ENCODE data around the gene C17orf78.
A peak's percentile ranks its signal among the peaks of the same experiment; 100 is the strongest.
"Not testable (repeated sequence)": the region's sequence is repeated elsewhere in the genome, so short reads cannot be mapped to it uniquely, and the experiment has no call there.

The C17orf78 gene

GRCh38 chr17:37386462-37386861, 10.7 kb downstream of the C17orf78 start:
- DNase-seq (ENCODE audit: low read depth in 2 of 2), result no peak

GRCh38 chr17:37388266-37388665, 12.5 kb downstream of the C17orf78 start:
- DNase-seq (ENCODE audit: low read depth in 2 of 2), result no peak

- no peak for DNase-seq (ENCODE audit: low read depth in 2 of 2)
These were observed 13.4 kb downstream of the C17orf78 start for GRCh38 chr17:37389160-37389559.

DNA sequence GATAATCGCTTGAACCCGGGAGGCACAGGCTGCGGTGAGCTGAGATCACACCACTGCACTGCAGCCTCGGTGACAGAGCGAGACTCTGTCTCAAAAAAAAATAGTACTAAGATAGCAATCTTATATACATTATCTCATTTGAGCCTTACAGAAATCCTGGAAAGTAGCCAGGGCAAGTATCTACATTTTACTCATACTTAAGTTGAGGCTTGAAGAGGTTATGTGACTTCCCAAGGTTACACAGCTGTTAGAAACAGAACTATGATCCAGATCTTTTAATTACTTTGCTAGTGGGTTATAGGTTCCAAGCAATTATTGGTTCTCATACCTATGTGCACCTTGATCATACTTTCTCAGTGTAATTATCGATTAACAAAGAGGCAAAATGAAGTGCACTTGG, 15.4 kb downstream of the C17orf78 start:
- no peak for DNase-seq (ENCODE audit: low read depth in 2 of 2)

DNA sequence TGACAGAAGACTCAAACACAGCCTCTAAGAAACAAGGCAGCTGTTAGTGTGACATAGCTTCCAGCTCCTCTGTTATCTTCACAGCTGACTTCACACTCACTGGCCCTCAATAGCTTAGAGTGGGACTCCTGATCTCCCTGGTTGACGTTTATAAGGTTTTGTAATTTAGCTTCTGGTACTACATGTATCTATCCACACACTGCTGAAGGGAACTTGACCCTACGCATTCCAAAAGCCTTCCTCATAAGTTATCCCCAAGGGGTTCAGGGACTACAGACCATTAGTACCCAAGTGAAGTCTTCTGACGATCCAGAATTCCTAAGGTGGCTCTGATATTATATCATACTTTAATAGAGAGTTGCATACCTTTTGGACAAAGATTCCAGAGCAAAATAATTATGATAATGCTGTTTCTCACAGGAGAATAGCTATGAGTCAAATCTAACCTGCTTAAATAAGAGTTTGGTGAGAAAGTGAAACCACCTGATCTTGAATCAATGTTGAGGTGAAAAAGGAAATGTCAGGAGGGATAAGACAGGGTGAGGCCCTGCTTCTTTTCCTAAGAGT, 16.3 kb downstream of the C17orf78 start:
- no peak for DNase-seq (ENCODE audit: low read depth in 2 of 2)

GRCh38 chr17:37393352-37393751, 17.6 kb downstream of the C17orf78 start:
- DNase-seq (ENCODE audit: low read depth in 2 of 2), result no peak

- DNase-seq (ENCODE audit: low read depth in 2 of 2), result no peak
These were observed 23.5 kb downstream of the C17orf78 start for GRCh38 chr17:37399265-37399803.

- no peak for DNase-seq (ENCODE audit: low read depth in 2 of 2)
These were observed 24.7 kb downstream of the C17orf78 start for GRCh38 chr17:37400505-37400904.

DNA sequence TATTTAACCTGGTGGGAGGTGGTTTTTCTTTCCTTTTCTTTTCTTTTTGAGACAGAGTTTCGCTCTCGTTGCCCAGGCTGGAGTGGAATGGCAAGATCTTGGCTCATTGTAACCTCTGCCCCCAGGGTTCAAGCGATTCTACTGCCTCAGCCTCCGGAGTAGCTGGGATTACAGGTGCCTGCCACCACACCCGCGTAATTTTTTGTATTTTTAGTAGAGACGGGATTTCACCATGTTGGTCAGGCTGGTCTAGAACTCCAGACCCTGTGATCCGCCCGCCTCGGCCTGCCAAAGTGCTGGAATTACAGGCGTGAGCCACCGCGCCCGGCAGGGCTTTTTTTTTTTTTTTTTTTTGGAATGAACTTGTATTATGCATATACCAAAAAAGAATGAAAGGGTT, 29.7 kb downstream of the C17orf78 start:
- not testable (repeated sequence) for DNase-seq (ENCODE audit: low read depth in 2 of 2)

- no peak for DNase-seq (ENCODE audit: low read depth in 2 of 2)
These were observed 30.3 kb downstream of the C17orf78 start for GRCh38 chr17:37405955-37406634.

DNA sequence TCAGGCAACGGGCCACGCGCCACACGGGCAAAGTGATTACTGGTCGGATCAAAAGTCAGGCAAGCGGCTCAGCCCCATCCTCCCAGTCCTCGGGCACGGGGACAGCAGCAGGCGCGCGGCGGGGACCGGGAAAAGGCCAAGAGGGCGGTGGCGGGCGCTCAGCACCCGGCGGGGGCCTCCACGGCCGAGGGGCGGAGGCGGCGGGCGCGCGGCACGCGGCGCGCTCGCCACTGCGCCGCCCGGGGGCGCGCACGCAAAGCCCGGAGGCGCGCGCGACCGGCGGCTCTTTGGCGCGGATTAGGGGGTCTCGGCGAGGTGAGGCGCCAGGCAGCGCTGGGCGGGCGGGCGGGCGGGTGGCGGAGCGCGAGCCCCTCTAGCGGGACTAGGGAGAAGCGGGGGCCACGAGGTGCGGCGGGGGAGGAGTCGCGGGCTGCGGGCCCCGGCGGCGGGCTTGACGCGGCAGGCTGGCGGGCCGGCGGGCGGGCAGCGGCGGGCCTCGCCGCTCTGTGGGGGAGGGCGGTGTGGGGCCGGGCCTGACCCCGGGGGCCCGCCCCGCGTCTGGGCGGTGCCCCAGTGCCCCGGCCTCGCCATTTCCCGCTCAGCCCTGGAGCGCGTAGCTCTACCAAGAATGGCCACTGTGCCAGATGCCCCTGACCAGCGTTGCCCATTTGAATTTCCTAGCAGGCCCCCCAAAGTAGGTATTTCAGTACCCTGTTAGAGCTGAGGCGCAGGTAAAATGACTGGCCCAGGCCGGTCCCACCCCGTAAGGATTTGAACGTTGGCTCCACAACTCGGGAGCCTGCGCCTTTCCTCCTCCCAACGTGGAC, 31.1 kb downstream of the C17orf78 start, which contains the start of the genes ACACA and TADA2A:
Gene ACACA, minus strand, starts transcription at position 202 of the 827 bp plus-strand sequence. CDS start 537 bp downstream, outside the sequence.
Gene TADA2A, plus strand, starts transcription at position 252 of the 827 bp plus-strand sequence. CDS start 4,480 bp downstream, outside the sequence.
- peak; percentile 51 to 56 for DNase-seq (ENCODE audit: low read depth in 2 of 2)

GRCh38 chr17:37408145-37408479, 32.3 kb downstream of the C17orf78 start:
- not testable (repeated sequence) for DNase-seq (ENCODE audit: low read depth in 2 of 2)

DNA sequence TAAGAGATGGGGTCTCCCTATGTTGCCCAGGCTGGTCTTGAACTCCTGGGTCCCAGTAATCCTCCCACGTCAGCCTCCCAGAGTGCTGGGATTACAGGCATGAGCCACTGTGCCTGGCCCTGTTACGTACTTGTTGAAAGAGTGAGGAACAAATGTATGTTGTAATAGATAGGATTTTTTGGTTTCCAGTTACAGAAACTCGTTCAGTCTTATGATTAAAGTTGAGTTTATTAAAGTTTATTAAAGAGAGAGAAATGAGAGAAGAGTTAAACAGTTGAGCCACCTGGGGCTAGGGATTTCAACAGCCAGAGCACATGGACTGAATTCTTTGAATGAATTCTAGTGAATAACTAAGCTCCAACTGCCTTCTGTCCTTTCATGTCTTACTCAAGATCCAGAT, 34.6 kb downstream of the C17orf78 start:
- DNase-seq (ENCODE audit: low read depth in 2 of 2), result no peak

DNA sequence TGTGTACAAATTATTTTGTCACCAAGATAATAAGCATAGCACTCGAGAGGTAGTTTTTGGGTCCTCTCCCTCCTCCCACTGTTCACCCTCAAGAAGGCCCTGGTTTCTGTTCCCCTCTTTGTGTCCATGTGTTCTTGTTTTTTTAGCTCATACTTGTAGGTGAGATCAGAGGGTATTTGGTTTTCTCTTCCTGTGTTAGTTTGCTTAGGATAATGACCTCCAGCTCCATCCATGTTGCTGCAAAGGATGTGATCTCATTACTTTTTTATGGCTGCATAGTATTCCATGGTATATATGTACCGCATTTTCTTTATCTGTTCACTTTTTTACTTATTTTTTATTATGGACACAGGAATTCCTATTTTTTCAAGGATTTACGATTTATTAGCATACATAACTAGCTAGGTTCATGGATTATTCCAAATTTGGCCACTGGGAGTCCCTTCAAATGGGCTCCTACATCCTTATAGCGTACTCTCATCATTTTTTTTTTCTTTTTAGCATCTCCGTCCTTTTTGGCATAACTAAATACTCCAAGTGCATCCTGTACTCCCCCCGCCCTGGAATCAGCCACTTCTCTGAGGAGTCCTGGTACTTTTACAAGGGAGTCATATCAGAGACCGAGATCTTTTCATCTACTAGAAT, 38.2 kb downstream of the C17orf78 start:
- no peak for DNase-seq (ENCODE audit: low read depth in 2 of 2)

DNA sequence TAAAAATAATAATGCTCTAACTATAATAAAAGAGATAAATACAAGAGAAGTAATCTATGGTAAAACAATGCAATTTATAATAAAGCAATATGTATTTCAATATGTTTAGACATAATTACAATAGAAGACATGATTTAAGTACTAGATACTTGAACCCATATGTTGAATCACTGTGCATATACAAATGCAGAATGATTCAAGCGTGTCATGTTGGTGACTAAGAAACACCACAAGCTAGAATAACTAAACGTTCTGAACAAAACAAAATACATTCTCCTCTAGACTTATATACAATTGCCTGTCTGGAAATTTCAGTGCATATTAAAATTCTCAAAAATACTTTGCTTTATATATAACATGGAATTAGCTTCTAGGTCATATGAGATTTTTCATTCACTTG, 42.1 kb downstream of the C17orf78 start:
- no peak for DNase-seq (ENCODE audit: low read depth in 2 of 2)

GRCh38 chr17:37422971-37423625, 47.3 kb downstream of the C17orf78 start:
- DNase-seq (ENCODE audit: low read depth in 2 of 2), result no peak

GRCh38 chr17:37425268-37425667, 49.5 kb downstream of the C17orf78 start:
- DNase-seq (ENCODE audit: low read depth in 2 of 2), result no peak

DNA sequence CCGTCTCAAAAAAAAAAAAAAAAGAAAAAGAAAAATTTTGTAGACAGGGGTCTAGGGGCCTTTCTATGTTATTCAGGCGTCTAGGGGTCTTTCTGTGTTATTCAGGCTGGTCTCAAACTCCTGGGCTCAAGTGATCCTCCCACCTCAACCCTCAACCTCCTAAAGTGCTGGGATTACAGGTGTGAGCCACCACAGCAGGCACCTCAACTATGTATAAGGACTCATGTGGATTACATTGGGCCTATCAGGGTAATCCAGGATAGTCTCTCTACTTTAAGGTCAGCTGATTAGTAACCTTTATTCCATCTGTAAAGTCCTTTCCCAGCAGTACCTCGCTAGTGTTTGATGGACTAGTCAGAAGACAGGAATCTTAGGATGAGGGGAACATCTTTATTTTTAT, 53.3 kb downstream of the C17orf78 start:
- DNase-seq (ENCODE audit: low read depth in 2 of 2), result no peak

DNA sequence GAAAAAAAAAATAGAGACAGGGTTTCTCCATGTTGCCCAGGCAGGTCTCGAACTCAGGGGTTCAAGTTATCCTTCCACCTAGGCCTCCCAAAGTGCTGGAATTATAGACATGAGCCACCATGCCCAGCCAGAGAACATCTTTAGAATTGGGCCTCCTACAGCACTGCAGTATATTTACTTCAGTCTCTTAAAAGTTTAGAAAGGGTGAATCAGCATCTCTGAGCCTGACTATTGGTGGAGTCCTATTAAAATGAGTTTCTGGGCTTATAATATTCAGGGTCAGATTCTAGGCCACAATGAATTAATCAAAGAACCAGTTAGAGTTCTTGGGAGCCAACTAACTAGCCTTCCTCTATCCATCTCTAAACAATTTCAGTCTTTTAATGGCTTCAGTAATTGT, 53.7 kb downstream of the C17orf78 start:
- DNase-seq (ENCODE audit: low read depth in 2 of 2), result no peak

GRCh38 chr17:37430051-37430627, 54.4 kb downstream of the C17orf78 start:
- no peak for DNase-seq (ENCODE audit: low read depth in 2 of 2)

DNA sequence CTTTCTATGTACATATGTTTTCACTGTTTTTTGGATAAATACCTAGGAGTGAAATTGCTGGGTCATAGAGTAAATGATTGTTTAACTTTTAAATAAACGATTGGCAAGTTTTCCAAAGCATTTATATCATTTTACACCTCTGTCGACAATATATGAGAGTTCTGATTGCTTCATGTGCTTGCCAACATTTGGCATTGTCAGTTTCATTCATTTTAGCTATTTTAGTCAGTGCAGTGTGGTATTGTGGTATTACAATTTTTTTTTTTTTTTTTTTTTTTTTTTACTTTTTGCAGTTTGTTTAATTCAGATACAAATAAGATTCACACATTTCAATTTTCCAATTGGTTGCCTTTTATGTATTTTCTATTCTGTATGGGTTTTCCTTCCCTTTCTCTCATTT, 56.9 kb downstream of the C17orf78 start:
- DNase-seq (ENCODE audit: low read depth in 2 of 2), result no peak

Data from stimulated activated CD8-positive, alpha-beta memory T cell treated with anti-CD3 and anti-CD28 coated beads, Interleukin-2, amount 100 ng/mL, for 1 hour (primary cell).